BLaER1 (cell line): ENCODE measurements around the gene SF3A2.
A peak's percentile ranks its signal among the peaks of the same experiment; 100 is the strongest.

ENCODE experiments used
- H3K27ac ChIP-seq: shearing (Covaris generic); formaldehyde crosslinking; 2 replicates; pipeline ENCODE4 v1.8.1; 2022
- H3K27me3 ChIP-seq: shearing (Covaris generic); formaldehyde crosslinking; 2 replicates; pipeline ENCODE4 v1.8.1; 2022
- H3K36me3 ChIP-seq: shearing (Covaris generic); formaldehyde crosslinking; 2 replicates; pipeline ENCODE4 v1.8.1; 2022
- H3K4me1 ChIP-seq: shearing (Covaris generic); formaldehyde crosslinking; 2 replicates; pipeline ENCODE4 v1.8.1; 2022
- H3K4me2 ChIP-seq: shearing (Covaris generic); formaldehyde crosslinking; 2 replicates; pipeline ENCODE4 v1.8.1; 2022
- H3K4me3 ChIP-seq: shearing (Covaris generic); formaldehyde crosslinking; 2 replicates; pipeline ENCODE4 v1.8.1; 2022
- H3K9ac ChIP-seq: shearing (Covaris generic); formaldehyde crosslinking; 2 replicates; pipeline ENCODE4 v1.8.1; 2022
- H3K9me3 ChIP-seq: shearing (Covaris generic); formaldehyde crosslinking; 2 replicates; pipeline ENCODE4 v1.8.1; 2022
- H4K20me1 ChIP-seq: shearing (Covaris generic); formaldehyde crosslinking; 2 replicates; pipeline ENCODE4 v1.8.1; 2022
- Cebpa-rat ChIP-seq: shearing (Covaris generic); IDR thresholded peaks from 2 replicates; pipeline ENCODE4 v1.8.1; 2022

Gene SF3A2

DNA sequence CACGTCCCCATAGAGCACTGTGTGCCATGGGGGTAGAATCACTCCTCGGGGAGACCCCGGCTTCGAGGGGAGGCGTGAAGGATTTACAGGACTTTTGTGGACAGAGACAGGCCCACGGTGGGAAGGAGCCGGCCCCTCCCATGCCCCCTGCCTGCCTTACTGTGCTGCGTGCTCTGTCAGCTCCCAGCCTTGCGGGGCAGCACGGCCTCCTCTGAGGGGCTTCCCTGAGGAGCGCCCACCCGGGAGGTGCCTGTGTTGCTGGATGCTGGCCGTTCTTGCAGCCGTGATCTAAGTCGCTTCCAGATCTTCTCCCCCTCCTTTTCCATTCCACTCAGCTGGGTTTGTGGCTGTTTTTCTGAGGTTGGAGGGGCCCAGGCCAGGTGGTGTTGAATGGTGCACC, 29.6 kb upstream of the SF3A2 start:
- Histone ChIP-seq H3K27me3 (no peaks in the 10 kb centered on the region), H3K36me3 (peaks cover 88% of the 10 kb centered on the region), H3K4me3 (no peak overlapping the region), H3K9ac (peak overlapping the region; percentile 19), H3K4me1 (peaks cover 60% of the 10 kb centered on the region), H3K27ac (no peak overlapping the region; the same call in 1 of the 2 replicates), H3K4me2 (peak overlapping the region; percentile 73), H3K9me3 (no peaks in the 10 kb centered on the region), H4K20me1 (peaks cover 100% of the 10 kb centered on the region)
- no peak for TF ChIP-seq Cebpa-rat

DNA sequence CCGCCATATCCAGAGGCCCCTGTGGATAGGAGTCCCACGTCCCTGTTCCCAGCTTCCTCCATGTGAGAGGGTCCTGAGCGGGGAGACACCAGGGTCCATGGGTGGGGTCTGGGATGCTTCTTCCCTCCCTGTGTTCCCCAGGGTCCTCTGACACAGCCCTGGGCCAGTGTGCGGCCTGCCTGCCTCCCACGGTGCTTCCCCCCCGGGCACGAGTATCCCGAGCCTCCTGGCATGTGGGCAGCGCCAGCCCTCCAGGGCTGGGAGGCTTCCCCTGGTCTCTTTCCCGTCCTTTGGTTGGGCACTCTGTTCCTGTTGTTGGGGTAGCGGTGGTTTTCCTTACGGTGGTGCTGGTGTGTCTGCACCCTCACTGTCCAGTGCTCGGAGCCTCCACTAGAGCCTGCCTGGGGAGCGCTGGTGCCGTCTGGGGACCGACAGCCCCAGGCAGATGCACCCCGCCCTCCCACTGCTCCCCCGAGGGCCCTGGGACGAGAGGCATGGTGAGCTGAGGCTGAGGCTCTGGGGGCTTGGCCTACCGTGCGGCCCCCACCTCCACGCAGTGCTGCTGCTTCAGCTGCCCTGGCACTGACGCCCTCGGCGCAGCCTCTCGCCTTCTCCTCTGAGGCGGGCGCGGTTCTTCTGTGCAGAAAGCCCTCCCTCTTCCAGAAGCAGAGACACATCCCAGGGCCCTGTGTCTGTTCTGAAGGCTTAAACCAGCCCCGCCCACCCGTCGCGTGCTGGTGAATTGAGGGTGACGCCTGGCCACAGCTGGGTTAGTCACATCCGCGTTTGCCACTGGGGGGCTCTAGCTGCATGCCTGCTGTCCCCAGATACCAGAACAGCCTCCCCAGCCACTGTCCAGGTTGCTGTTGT, 28.4 kb upstream of the SF3A2 start:
- Histone ChIP-seq H3K27me3 (no peaks in the 10 kb centered on the region), H3K4me2 (peak overlapping the region; percentile 73), H3K4me3 (no peak overlapping the region), H3K9ac (no peak overlapping the region), H3K27ac (peak overlapping the region; percentile 11), H3K36me3 (peaks cover 88% of the 10 kb centered on the region), H3K4me1 (peaks cover 72% of the 10 kb centered on the region), H4K20me1 (peaks cover 100% of the 10 kb centered on the region), H3K9me3 (no peaks in the 10 kb centered on the region)
- TF ChIP-seq Cebpa-rat, result no peak

DNA sequence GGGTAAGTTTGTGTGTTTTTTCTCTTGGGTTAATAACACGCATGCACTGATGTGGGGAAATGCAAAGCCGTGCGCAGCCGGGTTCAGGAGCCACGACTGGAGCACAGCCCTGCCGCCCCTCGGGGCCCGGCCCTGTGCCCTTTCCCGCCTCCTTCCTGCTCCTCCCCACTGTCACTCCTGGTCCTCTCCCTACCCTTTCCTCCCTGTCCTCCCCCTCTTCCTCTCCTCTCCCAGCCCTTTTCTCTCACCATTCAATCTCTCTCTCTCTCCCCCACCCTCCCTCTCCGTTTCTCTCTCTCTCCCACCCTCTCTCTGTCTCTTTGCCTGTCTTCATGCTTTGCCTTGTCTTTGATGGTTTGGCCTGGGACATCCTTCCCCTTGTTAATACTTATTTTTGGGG, 27.6 kb upstream of the SF3A2 start:
- H3K9ac ChIP-seq, result 0 out of 2 replicates have a peak overlapping the region, but pooled peaks have one; percentile 10
- H3K36me3 ChIP-seq, result peaks cover 88% of the 10 kb centered on the region
- H4K20me1 ChIP-seq, result peaks cover 100% of the 10 kb centered on the region
- peak overlapping the region; percentile 49; the same call in 1 of the 2 replicates for H3K27ac ChIP-seq
- no peaks in the 10 kb centered on the region for H3K9me3 ChIP-seq
- no peak overlapping the region for H3K4me3 ChIP-seq
- no peaks in the 10 kb centered on the region for H3K27me3 ChIP-seq
- H3K4me1 ChIP-seq, result peaks cover 80% of the 10 kb centered on the region
- no peak for TF ChIP-seq Cebpa-rat
- peak overlapping the region; percentile 73 for H3K4me2 ChIP-seq

DNA sequence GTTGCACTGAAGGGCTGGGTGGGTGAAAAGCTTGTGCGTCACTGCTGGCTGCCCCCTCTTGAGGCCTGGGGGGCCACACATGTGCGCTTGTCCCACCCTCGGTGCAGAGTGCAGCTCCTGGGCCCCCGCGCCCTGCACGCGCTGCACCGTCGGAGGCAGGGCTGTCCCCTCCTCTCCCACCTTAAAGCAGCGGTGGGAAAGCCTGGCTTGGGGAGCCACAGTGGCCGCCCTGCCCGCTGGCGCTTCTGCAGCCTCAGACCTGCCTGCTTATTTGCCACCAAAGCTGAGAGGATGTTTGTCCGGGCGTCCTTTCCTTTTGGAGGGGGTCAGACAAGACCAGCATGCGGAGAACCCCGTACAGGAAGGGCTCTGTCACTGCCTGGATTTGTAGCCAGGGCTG, 27.2 kb upstream of the SF3A2 start:
- H3K9me3 ChIP-seq, result no peaks in the 10 kb centered on the region
- 0 out of 2 replicates have a peak overlapping the region, but pooled peaks have one; percentile 10 for H3K9ac ChIP-seq
- peaks cover 88% of the 10 kb centered on the region for H3K36me3 ChIP-seq
- H3K27ac ChIP-seq, result peak overlapping the region; percentile 49; the same call in 1 of the 2 replicates
- no peaks in the 10 kb centered on the region for H3K27me3 ChIP-seq
- TF ChIP-seq Cebpa-rat, result no peak
- peaks cover 84% of the 10 kb centered on the region for H3K4me1 ChIP-seq
- peak overlapping the region; percentile 73 for H3K4me2 ChIP-seq
- H4K20me1 ChIP-seq, result peaks cover 100% of the 10 kb centered on the region
- no peak overlapping the region for H3K4me3 ChIP-seq

DNA sequence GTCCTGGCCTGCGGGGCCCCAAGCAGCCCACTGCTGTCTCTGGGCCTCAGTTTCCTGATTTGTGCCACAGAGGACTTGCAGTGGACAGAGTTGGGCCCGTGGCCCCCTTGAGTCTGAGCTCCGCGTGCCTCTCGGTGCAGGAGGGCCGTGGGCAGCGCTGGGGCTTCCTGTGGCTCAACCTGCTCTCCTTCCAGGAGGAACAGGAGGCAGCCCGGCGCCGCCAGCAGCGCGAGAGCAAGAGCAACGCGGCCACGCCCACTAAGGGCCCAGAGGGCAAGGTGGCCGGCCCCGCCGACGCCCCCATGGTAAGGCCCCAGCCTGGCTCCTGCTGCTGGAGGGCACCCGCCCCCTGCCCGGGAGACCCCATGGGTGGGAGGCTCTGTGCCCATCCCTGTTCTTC, 26.4 kb upstream of the SF3A2 start:
- Histone ChIP-seq H3K4me1 (peaks cover 91% of the 10 kb centered on the region), H3K4me2 (no peak overlapping the region), H3K9me3 (no peaks in the 10 kb centered on the region), H3K27me3 (no peaks in the 10 kb centered on the region), H3K4me3 (no peak overlapping the region), H3K36me3 (peaks cover 88% of the 10 kb centered on the region), H3K9ac (no peak overlapping the region), H3K27ac (0 out of 2 replicates have a peak overlapping the region, but pooled peaks have one; percentile 49), H4K20me1 (peaks cover 100% of the 10 kb centered on the region)
- no peak for TF ChIP-seq Cebpa-rat

DNA sequence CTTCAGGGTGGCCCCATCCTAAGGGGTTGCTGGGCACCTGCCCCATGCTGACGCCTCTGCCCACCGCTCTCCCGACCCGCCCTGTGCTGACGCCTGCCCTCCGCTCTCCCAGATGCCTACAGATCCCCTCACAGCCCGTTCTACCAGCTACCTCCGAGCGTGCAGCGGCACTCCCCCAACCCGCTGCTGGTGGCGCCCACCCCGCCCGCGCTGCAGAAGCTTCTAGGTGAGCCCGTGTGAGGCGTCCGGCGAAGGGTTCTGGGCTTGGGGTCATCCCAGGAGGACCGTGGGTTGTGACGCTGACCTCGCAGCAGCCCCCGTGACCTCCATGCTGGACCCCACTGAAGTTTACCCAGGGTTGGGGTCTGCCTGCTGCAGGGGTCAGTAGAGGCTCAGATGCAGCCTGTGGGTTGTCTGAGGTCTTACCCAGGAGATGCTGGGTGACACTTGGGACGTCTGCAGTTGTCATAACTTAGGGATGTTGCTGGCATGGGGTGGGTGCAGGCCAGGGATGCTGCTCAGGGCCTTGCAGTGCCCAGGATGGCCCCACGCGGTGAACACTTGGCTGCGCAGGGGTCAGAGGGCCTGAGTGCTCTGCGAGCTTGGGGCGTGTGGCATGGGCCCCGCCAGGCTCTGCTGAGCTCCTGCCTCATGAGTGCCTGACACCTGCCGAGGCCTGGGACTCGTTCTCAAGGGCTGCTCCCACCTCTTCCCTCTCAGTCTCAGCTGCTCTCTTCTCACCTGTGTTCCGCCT, 25.5 kb upstream of the SF3A2 start:
- Histone ChIP-seq H3K27ac (no peak overlapping the region), H3K27me3 (no peaks in the 10 kb centered on the region), H4K20me1 (peaks cover 100% of the 10 kb centered on the region), H3K4me1 (peaks cover 94% of the 10 kb centered on the region), H3K4me2 (no peak overlapping the region; the same call in 1 of the 2 replicates), H3K9me3 (no peaks in the 10 kb centered on the region), H3K9ac (no peak overlapping the region), H3K36me3 (peaks cover 88% of the 10 kb centered on the region), H3K4me3 (no peak overlapping the region)
- TF ChIP-seq Cebpa-rat, result no peak

DNA sequence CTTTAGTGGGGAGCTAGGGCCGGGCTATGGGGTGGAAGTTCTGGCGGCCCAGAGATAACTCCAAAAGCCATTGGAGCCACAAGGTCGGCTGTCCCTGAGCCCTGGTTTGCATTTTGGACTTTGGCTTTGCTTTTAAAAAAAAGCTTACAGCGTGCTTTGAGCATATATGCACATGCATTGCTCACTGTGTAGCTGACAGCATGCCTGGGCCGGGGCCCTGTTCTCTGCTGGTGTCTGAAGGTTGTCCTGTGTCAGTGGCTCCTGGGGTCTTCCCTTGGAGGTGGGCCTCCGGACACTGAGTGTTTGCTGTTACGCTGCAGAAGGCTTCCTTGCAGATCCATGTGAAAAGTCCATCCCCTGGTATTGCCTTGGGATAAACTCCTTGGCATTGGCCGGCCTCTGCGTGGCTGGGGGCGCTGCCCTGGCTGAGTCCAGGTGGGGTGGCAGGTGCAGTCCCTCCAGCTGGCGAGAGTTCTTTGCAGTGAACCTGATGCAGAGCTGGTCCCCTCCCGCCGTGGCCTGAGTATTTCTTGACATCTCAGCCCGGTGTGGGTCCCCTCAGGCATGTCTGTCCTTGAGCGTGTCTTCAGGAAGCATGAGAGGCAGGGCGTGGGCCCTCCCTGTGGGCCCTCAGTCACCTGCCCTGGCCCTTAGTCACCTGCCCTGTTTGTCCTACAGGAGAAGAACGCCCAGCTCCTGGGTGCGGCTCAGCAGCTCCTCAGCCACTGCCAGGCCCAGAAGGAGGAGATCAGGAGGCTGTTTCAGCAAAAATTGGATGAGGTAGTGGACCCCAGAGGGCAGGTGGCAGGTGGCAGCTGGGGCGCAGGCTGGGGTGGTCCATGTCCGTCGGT, 23.5 kb upstream of the SF3A2 start:
- TF ChIP-seq Cebpa-rat, result no peak
- Histone ChIP-seq H3K4me1 (peaks cover 94% of the 10 kb centered on the region), H3K27ac (0 out of 2 replicates have a peak overlapping the region, but pooled peaks have one; percentile 31), H3K9ac (no peak overlapping the region), H4K20me1 (peaks cover 100% of the 10 kb centered on the region), H3K27me3 (no peaks in the 10 kb centered on the region), H3K36me3 (peaks cover 90% of the 10 kb centered on the region), H3K4me3 (no peak overlapping the region), H3K4me2 (peak overlapping the region; percentile 60), H3K9me3 (no peaks in the 10 kb centered on the region)

DNA sequence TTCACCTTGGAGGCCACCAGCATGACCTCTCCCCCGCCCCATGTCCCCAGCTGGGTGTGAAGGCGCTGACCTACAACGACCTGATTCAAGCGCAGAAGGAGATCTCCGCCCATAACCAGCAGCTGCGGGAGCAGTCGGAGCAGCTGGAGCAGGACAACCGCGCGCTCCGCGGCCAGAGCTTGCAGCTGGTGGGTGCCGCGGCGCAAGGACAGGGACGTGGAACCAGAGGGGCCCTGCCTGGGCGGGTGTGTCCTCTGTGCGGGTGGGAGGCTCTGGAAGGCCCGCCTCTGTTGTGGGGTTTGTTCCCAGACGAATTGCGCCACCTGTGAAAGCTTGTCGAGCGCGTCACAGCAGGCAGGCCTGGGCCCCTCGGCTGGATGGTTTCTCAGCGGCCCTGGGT, 22.8 kb upstream of the SF3A2 start:
- Histone ChIP-seq H3K4me2 (peak overlapping the region; percentile 60), H4K20me1 (peaks cover 97% of the 10 kb centered on the region), H3K27ac (peak overlapping the region; percentile 31; the same call in 1 of the 2 replicates), H3K9me3 (no peaks in the 10 kb centered on the region), H3K4me3 (no peak overlapping the region; the same call in 1 of the 2 replicates), H3K36me3 (peaks cover 97% of the 10 kb centered on the region), H3K9ac (no peak overlapping the region), H3K27me3 (no peaks in the 10 kb centered on the region), H3K4me1 (peaks cover 94% of the 10 kb centered on the region)
- no peak for TF ChIP-seq Cebpa-rat

DNA sequence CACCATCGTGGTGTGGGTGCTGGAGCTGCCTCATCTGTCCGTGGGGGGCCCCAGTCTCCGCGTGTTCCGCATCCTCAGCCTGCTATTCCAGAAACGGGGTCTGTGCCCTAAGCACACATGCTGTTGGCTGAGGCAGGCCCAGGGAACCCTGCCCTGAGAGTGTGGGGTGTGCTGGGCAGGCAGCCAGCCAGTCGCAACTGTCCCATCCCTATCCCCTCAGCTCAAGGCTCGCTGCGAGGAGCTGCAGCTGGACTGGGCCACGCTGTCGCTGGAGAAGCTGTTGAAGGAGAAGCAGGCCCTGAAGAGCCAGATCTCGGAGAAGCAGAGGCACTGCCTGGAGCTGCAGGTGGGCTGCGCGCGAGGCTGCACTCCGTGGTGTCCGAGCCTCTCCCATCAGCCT, 22.4 kb upstream of the SF3A2 start:
- peaks cover 94% of the 10 kb centered on the region for H3K4me1 ChIP-seq
- no peak overlapping the region; the same call in 1 of the 2 replicates for H3K4me3 ChIP-seq
- H4K20me1 ChIP-seq, result peaks cover 97% of the 10 kb centered on the region
- no peak overlapping the region for H3K9ac ChIP-seq
- peaks cover 100% of the 10 kb centered on the region for H3K36me3 ChIP-seq
- H3K27ac ChIP-seq, result peak overlapping the region; percentile 31; the same call in 1 of the 2 replicates
- no peaks in the 10 kb centered on the region for H3K9me3 ChIP-seq
- TF ChIP-seq Cebpa-rat, result no peak
- H3K27me3 ChIP-seq, result no peaks in the 10 kb centered on the region
- peak overlapping the region; percentile 60 for H3K4me2 ChIP-seq
